ENCODE measurements around the gene SSBP2. TPM values are rescaled to one million over a fixed set of nuclear protein-coding genes. Genes with fewer than 3 reads are reported as not detected.
A peak's percentile ranks its signal among the peaks of the same experiment; 100 is the strongest.

SSBP2 gene
- total RNA-seq, 2 experiments from 2014 or later: 32.5 to 35.4 TPM

DNA sequence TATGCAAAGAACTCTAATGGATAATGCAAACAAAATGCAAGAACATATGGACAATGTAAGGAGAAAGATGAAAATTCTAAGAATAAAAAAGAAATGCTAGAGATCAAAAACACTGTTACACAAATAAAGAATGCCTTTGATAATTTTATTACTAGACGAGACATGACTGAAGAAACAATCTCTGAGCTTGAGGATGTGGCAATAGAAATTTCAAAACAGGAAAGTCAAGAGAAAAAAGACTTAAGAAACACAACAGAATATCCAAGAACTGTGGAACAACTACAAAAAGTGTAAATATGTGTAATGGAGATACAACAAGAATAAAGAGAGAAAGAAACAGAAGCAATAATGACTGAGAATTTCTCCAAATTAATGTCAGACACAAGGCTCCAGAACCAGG, 216.5 kb downstream of the SSBP2 start:
- POLR2A ChIA-PET: no interaction called here
- H3K36me3 Mint-ChIP-seq: peaks cover 11% of the 10 kb centered on the region
- H3K27me3 Mint-ChIP-seq: no peaks in the 10 kb centered on the region
- ATAC-seq (ENCODE audit: low read depth) (no peak), DNase-seq (no peak)
- H3K27ac Mint-ChIP-seq: no peak overlapping the region
- H3K4me1 Mint-ChIP-seq: peaks cover 17% of the 10 kb centered on the region
- peaks cover 4% of the 10 kb centered on the region for H3K9me3 Mint-ChIP-seq
- no peak overlapping the region for H3K4me3 Mint-ChIP-seq

DNA sequence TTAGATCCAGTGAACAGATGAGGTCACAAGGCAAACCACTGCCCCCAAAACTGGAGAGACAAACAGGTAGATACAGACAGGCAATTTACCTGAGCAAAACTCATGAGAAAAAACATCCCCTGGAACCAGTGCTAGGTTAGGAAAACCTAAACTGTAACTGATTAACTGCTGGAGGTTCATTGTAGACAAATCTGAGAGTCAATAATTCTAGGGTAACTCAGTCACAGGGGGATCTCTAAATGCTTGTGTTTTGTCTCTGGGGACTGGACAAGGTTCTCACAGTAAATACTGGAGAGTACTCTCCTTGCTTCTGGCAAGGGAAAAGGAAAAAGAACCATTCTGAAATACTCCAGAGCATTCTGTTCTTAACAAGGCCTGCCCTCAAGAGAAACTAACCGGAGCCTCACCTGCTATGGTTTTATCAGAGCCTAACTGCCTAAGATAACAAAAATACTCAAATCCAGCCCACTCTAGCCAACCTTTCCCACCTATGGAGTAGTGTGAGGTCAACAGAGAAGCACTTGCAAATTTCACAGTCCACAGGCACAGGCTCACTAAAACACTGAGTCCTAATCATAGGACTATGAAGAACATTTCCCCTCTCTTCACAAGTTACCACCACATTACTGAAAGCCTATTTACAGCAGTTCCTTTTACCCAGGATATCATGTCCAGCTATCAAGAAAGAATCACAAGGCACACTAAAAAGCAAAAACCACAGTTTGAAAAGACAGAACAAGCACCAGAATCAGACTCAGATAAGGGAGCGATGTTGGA, 217.1 kb downstream of the SSBP2 start:
- DNase-seq (no peak), ATAC-seq (ENCODE audit: low read depth) (no peak)
- H3K9me3 Mint-ChIP-seq: no peaks in the 10 kb centered on the region
- no peak overlapping the region for H3K27ac Mint-ChIP-seq
- peaks cover 12% of the 10 kb centered on the region for H3K36me3 Mint-ChIP-seq
- no peaks in the 10 kb centered on the region for H3K27me3 Mint-ChIP-seq
- no peak overlapping the region for H3K4me3 Mint-ChIP-seq
- POLR2A ChIA-PET: no interaction called here
- H3K4me1 Mint-ChIP-seq: peaks cover 17% of the 10 kb centered on the region

- DNase-seq (no peak), ATAC-seq (ENCODE audit: low read depth) (no peak)
- H3K9me3 Mint-ChIP-seq: no peaks in the 10 kb centered on the region
- H3K27me3 Mint-ChIP-seq: no peaks in the 10 kb centered on the region
- H3K4me1 Mint-ChIP-seq: peaks cover 7% of the 10 kb centered on the region
- POLR2A ChIA-PET: no interaction called here
- H3K27ac Mint-ChIP-seq: no peak overlapping the region
- peaks cover 10% of the 10 kb centered on the region for H3K36me3 Mint-ChIP-seq
- no peak overlapping the region for H3K4me3 Mint-ChIP-seq
These were observed 220.0 kb downstream of the SSBP2 start for GRCh38 chr5:81530919-81531318.

DNA sequence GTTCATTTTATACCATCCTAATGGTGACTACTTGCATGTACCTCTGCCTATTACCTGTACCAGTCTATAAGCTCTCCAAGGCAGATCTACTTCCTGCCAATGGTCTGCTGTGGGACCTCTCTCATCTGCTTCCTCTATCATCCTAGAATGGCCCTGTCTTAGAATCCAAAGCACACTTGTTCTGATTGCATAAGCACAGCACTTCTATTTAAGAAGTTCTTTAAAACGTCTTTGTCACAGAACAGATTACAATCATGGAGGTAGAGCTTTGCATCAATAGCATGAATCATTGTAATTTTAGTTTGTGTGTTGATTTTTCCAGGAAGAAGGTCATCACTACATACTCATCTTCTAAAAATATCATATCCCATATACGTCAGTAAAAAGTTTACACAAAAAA, 225.2 kb downstream of the SSBP2 start:
- H3K4me3 Mint-ChIP-seq: no peak overlapping the region
- H3K27me3 Mint-ChIP-seq: no peaks in the 10 kb centered on the region
- POLR2A ChIA-PET: no interaction called here
- peaks cover 6% of the 10 kb centered on the region for H3K36me3 Mint-ChIP-seq
- peaks cover 5% of the 10 kb centered on the region for H3K4me1 Mint-ChIP-seq
- DNase-seq (no peak), ATAC-seq (ENCODE audit: low read depth) (peak; percentile 47)
- H3K9me3 Mint-ChIP-seq: no peaks in the 10 kb centered on the region
- H3K27ac Mint-ChIP-seq: no peak overlapping the region

DNA sequence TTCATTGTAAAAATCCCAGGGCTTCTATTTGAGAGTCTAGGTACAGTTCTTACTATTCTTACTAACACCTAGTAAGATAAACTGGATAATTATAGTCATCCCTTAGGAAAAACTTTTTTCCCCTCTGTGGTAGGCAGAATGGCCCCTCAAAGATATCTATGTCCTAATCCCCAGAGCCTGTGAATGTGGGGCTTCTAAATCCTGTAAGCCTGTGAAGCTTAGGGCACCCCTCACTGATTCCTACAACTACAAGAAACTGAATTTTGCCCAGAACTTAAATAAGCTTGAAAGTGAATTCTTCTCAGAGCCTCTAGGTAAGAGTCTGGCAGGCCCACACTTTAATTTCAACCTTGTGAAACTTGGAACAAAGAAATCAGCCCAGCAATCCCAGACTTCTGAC, 226.9 kb downstream of the SSBP2 start:
- POLR2A ChIA-PET: no interaction called here
- DNase-seq (no peak), ATAC-seq (ENCODE audit: low read depth) (no peak)
- no peak overlapping the region for H3K4me3 Mint-ChIP-seq
- H3K4me1 Mint-ChIP-seq: peaks cover 3% of the 10 kb centered on the region
- peaks cover 2% of the 10 kb centered on the region for H3K36me3 Mint-ChIP-seq
- no peak overlapping the region for H3K27ac Mint-ChIP-seq
- no peaks in the 10 kb centered on the region for H3K9me3 Mint-ChIP-seq
- H3K27me3 Mint-ChIP-seq: no peaks in the 10 kb centered on the region

DNA sequence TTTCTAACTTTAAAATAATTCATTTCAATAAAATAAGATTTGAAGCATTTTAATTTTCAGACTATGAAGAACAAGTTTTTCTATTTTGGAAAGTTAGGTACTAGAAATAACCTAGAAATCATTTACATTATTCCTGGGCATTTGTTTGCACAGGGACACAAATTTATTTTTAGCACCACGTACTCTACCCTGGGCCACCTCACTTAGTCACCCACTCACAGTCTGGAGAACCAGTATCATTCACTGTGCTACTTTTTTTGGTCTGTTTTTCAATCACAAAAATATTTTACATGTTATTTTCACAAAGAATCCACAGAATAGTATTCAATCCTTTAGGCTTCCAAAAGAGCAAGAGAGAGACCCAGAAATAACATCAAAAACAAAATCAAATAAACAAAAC, 228.3 kb downstream of the SSBP2 start:
- no peaks in the 10 kb centered on the region for H3K9me3 Mint-ChIP-seq
- peaks cover 3% of the 10 kb centered on the region for H3K4me1 Mint-ChIP-seq
- POLR2A ChIA-PET: no interaction called here
- no peak overlapping the region for H3K4me3 Mint-ChIP-seq
- H3K27me3 Mint-ChIP-seq: no peaks in the 10 kb centered on the region
- H3K36me3 Mint-ChIP-seq: peaks cover 2% of the 10 kb centered on the region
- no peak for DNase-seq
- ATAC-seq (ENCODE audit: low read depth): no peak
- no peak overlapping the region for H3K27ac Mint-ChIP-seq

GRCh38 chr5:81520769-81521168, 230.1 kb downstream of the SSBP2 start:
- no peak for DNase-seq
- H3K9me3 Mint-ChIP-seq: no peaks in the 10 kb centered on the region
- H3K27me3 Mint-ChIP-seq: no peaks in the 10 kb centered on the region
- peaks cover 3% of the 10 kb centered on the region for H3K4me1 Mint-ChIP-seq
- peaks cover 2% of the 10 kb centered on the region for H3K36me3 Mint-ChIP-seq
- H3K4me3 Mint-ChIP-seq: no peak overlapping the region
- POLR2A ChIA-PET: no interaction called here
- ATAC-seq (ENCODE audit: low read depth): no peak
- H3K27ac Mint-ChIP-seq: no peak overlapping the region

- no peak overlapping the region for H3K4me3 Mint-ChIP-seq
- POLR2A ChIA-PET: no interaction called here
- H3K36me3 Mint-ChIP-seq: no peaks in the 10 kb centered on the region
- DNase-seq (no peak), ATAC-seq (ENCODE audit: low read depth) (no peak)
- H3K27ac Mint-ChIP-seq: no peak overlapping the region
- no peaks in the 10 kb centered on the region for H3K27me3 Mint-ChIP-seq
- no peaks in the 10 kb centered on the region for H3K9me3 Mint-ChIP-seq
- no peaks in the 10 kb centered on the region for H3K4me1 Mint-ChIP-seq
These were observed 231.5 kb downstream of the SSBP2 start for GRCh38 chr5:81519217-81519905.

DNA sequence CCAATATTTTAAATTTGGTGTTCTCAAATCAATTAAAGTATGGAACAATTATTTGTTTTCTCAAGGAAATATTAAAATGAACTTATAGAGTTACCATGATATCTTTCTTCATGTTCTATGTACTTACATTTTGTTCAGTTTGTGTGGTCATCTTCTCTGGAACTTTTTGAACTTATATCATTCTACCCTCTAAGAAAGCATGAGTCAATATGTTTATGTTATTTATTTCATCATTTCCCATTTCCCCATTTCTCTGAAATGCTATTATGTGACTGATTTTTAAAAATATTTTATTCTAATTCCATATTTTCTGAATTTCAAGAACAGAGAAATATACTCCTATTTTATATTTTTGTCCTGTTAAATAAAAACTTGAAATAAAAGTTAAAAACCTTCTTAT, 233.4 kb downstream of the SSBP2 start:
- Mint-ChIP-seq H3K9me3 (no peaks in the 10 kb centered on the region), H3K4me1 (no peaks in the 10 kb centered on the region), H3K36me3 (no peaks in the 10 kb centered on the region), H3K4me3 (no peak overlapping the region), H3K27ac (no peak overlapping the region), H3K27me3 (no peaks in the 10 kb centered on the region)
- DNase-seq (no peak), ATAC-seq (ENCODE audit: low read depth) (no peak)
- POLR2A ChIA-PET: no interaction called here

- Mint-ChIP-seq H3K4me1 (no peaks in the 10 kb centered on the region), H3K27ac (no peak overlapping the region), H3K27me3 (no peaks in the 10 kb centered on the region), H3K4me3 (no peak overlapping the region), H3K36me3 (no peaks in the 10 kb centered on the region), H3K9me3 (no peaks in the 10 kb centered on the region)
- no peak for ATAC-seq (ENCODE audit: low read depth)
- POLR2A ChIA-PET: no interaction called here
- DNase-seq: no peak
These were observed 234.8 kb downstream of the SSBP2 start for GRCh38 chr5:81516091-81516490.

- H3K36me3 Mint-ChIP-seq: no peaks in the 10 kb centered on the region
- H3K9me3 Mint-ChIP-seq: no peaks in the 10 kb centered on the region
- no peak overlapping the region for H3K4me3 Mint-ChIP-seq
- POLR2A ChIA-PET: no interaction called here
- DNase-seq (no peak), ATAC-seq (ENCODE audit: low read depth) (no peak)
- H3K27me3 Mint-ChIP-seq: no peaks in the 10 kb centered on the region
- H3K27ac Mint-ChIP-seq: no peak overlapping the region
- no peaks in the 10 kb centered on the region for H3K4me1 Mint-ChIP-seq
These were observed 236.9 kb downstream of the SSBP2 start for GRCh38 chr5:81513982-81514381.

GRCh38 chr5:81513473-81513872, 237.4 kb downstream of the SSBP2 start:
- no peak overlapping the region for H3K4me3 Mint-ChIP-seq
- H3K4me1 Mint-ChIP-seq: no peaks in the 10 kb centered on the region
- ATAC-seq (ENCODE audit: low read depth): no peak
- DNase-seq: no peak
- no peaks in the 10 kb centered on the region for H3K36me3 Mint-ChIP-seq
- no peak overlapping the region for H3K27ac Mint-ChIP-seq
- H3K27me3 Mint-ChIP-seq: no peaks in the 10 kb centered on the region
- POLR2A ChIA-PET: no interaction called here
- H3K9me3 Mint-ChIP-seq: no peaks in the 10 kb centered on the region

- peaks cover 4% of the 10 kb centered on the region for H3K4me1 Mint-ChIP-seq
- no peaks in the 10 kb centered on the region for H3K9me3 Mint-ChIP-seq
- no peaks in the 10 kb centered on the region for H3K27me3 Mint-ChIP-seq
- no peak overlapping the region for H3K27ac Mint-ChIP-seq
- H3K36me3 Mint-ChIP-seq: peaks cover 7% of the 10 kb centered on the region
- peak; percentile 90 for ATAC-seq (ENCODE audit: low read depth)
- POLR2A ChIA-PET: no interaction called here
- no peak overlapping the region for H3K4me3 Mint-ChIP-seq
- DNase-seq: no peak
These were observed 243.9 kb downstream of the SSBP2 start for GRCh38 chr5:81506900-81507588.

GRCh38 chr5:81506378-81506777, 244.5 kb downstream of the SSBP2 start:
- POLR2A ChIA-PET: no interaction called here
- H3K27ac Mint-ChIP-seq: no peak overlapping the region
- peaks cover 4% of the 10 kb centered on the region for H3K4me1 Mint-ChIP-seq
- H3K4me3 Mint-ChIP-seq: no peak overlapping the region
- ATAC-seq (ENCODE audit: low read depth): no peak
- peaks cover 2% of the 10 kb centered on the region for H3K9me3 Mint-ChIP-seq
- peaks cover 10% of the 10 kb centered on the region for H3K36me3 Mint-ChIP-seq
- no peak for DNase-seq
- H3K27me3 Mint-ChIP-seq: no peaks in the 10 kb centered on the region

Data from activated naive CD8-positive, alpha-beta T cell treated with anti-CD3 and anti-CD28 coated beads, Interleukin-2, amount 10 ng/mL, durations not matched to agents 7 days and 5 days (primary cell).